CD8-positive, alpha-beta memory T cell (primary cell): ENCODE results near the gene CIB4. TPM values are rescaled to one million over a fixed set of nuclear protein-coding genes. Genes with fewer than 3 reads are reported as not detected.
"Not testable (repeated sequence)": the region's sequence is repeated elsewhere in the genome, so short reads cannot be mapped to it uniquely, and the experiment has no call there.

Experiments used
- CTCF ChIA-PET: fragments of 350-600 bp; sonication (Branson Sonifier 250); formaldehyde crosslinking; loops from one replicate; lab custom pipeline; 2021; ENCODE audit warnings: antibody characterized with exemption; lab: Charles Lee
- POLR2A ChIA-PET: fragments of 350-600 bp; sonication (Branson Sonifier 250); formaldehyde crosslinking; loops from one replicate; lab custom pipeline; 2021; ENCODE audit warnings: antibody characterized with exemption; lab: Charles Lee
- DNase-seq, 5 donors: peaks; one replicate each; pipeline versions ENCODE4 v3.0.0 to v3.0.0-alpha.2; 2020 to 2022; ENCODE audit warnings: mixed read lengths in 1 of 5
- H3K27ac ChIP-seq: one replicate; pipeline ENCODE4 v1.7.0; 2013; ENCODE audit warnings: low read depth, mild to moderate bottlenecking, low read length, moderate library complexity
- H3K27me3 ChIP-seq: 2 replicates; pipeline ENCODE4 v1.7.0; 2013; ENCODE audit warnings: low read length, mild to moderate bottlenecking; ENCODE audit not compliant: insufficient read depth, poor library complexity, severe bottlenecking
- H3K36me3 ChIP-seq: 2 replicates; pipeline ENCODE4 v1.7.0; 2013; ENCODE audit warnings: mild to moderate bottlenecking, low read length, moderate library complexity; ENCODE audit not compliant: insufficient read depth
- H3K4me1 ChIP-seq: 2 replicates; pipeline ENCODE4 v1.7.0; 2013; ENCODE audit warnings: mild to moderate bottlenecking, low read length, moderate library complexity; ENCODE audit not compliant: insufficient read depth
- H3K4me3 ChIP-seq: 2 replicates; pipeline ENCODE4 v1.7.0; 2013; ENCODE audit warnings: mild to moderate bottlenecking, low read length
- H3K9me3 ChIP-seq: 2 replicates; pipeline ENCODE4 v1.7.0; 2013; ENCODE audit warnings: mild to moderate bottlenecking, low read length
- H3K27ac Mint-ChIP-seq, 8 donors: one replicate each; pipeline ENCODE4 v1.8.0; 2020 to 2021; ENCODE audit warnings: mixed read lengths in 8 of 8, mild to moderate bottlenecking in 6 of 8, inconsistent platforms in 3 of 8, moderate library complexity in 3 of 8
- H3K27me3 Mint-ChIP-seq, 2 donors: one replicate each; pipeline ENCODE4 v1.8.0; 2020 to 2021; ENCODE audit warnings: mixed read lengths in 2 of 2, mild to moderate bottlenecking in 1 of 2, moderate library complexity in 1 of 2
- H3K36me3 Mint-ChIP-seq, 3 donors: one replicate each; pipeline ENCODE4 v1.8.0; 2020 to 2021; ENCODE audit warnings: mixed read lengths in 3 of 3, inconsistent platforms in 1 of 3, mild to moderate bottlenecking in 1 of 3
- H3K4me1 Mint-ChIP-seq, 3 donors: one replicate each; pipeline ENCODE4 v1.8.0; 2020 to 2021; ENCODE audit warnings: mixed read lengths in 3 of 3, inconsistent platforms in 1 of 3, mild to moderate bottlenecking in 1 of 3
- H3K4me3 Mint-ChIP-seq, 7 donors: one replicate each; pipeline ENCODE4 v1.8.0; 2020 to 2021; ENCODE audit warnings: mixed read lengths in 7 of 7, mild to moderate bottlenecking in 6 of 7, moderate library complexity in 4 of 7, inconsistent platforms in 2 of 7
- H3K9me3 Mint-ChIP-seq, 5 donors: one replicate each; pipeline ENCODE4 v1.8.0; 2020 to 2022; ENCODE audit warnings: mixed read lengths in 5 of 5, mild to moderate bottlenecking in 3 of 5, moderate library complexity in 2 of 5, inconsistent platforms in 1 of 5
- polyA plus RNA-seq: library from polyadenylated mRNA; unstranded; fragments of 300-500 nt; fragmentation: Illumina TruSeq; gene quantifications from one replicate; pipeline ENCODE4 v1.2.3, GENCODE V29; 2021
- total RNA-seq, 2 experiments: library from RNA; stranded (reverse); gene quantifications; one replicate each; pipeline ENCODE4 v1.2.3, GENCODE V29; 2021

CIB4 gene
- total and polyA plus RNA-seq, 3 experiments from 2014 or later: not detected

DNA sequence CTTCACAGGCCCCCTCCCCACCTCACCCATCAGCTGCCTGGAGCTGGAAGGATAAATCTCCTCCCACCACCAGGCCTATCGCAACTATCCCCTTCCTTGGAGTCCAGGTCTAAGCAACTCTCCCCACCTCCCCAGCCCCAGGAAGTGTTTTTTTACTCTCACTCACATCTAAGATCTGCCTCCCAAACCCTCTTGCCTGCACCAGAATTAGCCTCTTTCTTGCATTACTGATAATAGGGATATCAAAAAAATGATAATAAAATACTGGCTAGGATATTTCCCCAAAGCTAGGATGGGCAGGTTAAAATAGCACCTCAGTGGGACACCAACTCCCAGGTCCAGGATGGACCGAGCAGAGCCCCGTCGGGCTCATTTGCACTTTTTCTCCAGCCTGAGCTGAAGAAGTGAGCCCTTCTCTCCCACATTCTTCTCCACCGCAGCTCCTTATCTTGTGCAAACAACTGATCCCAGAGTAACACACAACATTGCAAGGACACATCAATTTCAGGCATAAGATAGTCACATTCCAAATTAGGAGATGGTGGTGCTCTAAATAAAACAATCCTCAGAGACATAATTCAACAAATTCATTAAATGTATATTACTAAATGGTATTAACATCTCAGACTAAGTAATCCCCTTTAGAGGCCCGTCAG, 17.7 kb upstream of the CIB4 start:
- Mint-ChIP-seq H3K9me3 (peaks cover 13 to 27% (median 24%) of the 10 kb centered on the region in 5 donors), H3K27me3 (peaks cover 9 to 22% of the 10 kb centered on the region in 2 donors), H3K4me1 (no peaks in the 10 kb centered on the region), H3K27ac (no peak overlapping the region), H3K36me3 (peaks cover 0 to 11% (median 0%) of the 10 kb centered on the region in 3 donors), H3K4me3 (no peak overlapping the region)
- Histone ChIP-seq H3K27me3 (no peaks in the 10 kb centered on the region), H3K4me3 (no peak overlapping the region), H3K27ac (no peak overlapping the region), H3K4me1 (no peaks in the 10 kb centered on the region), H3K36me3 (no peaks in the 10 kb centered on the region), H3K9me3 (no peaks in the 10 kb centered on the region)
- no peak for DNase-seq
- POLR2A ChIA-PET: no interaction called here
- CTCF ChIA-PET: interaction anchor here (1.0 kb wide), 1 partner anchor 16 kb away, joined by 3 read pairs; no protein-coding TSS in a partner anchor

DNA sequence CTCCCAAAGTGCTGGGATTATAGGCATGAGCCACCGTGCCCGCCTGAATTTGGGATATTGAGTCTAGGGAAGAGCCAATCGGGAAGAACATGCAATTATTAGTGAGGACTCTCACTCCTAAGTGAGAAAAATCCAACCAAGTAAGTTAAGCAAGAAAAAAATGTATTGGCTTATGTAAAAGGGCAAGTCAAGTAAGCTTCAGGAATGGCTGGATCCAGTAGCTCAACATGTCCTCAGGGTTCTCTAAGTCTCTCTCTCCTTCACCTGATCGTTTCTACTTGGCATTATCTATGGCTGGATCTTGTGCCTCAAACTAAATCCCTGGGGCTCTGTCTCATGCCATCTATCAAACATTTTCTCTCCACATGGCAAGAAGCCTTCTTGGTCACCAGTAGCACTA, 16.1 kb upstream of the CIB4 start:
- peaks cover 13 to 27% (median 24%) of the 10 kb centered on the region in 5 donors for H3K9me3 Mint-ChIP-seq
- peaks cover 0 to 11% (median 0%) of the 10 kb centered on the region in 3 donors for H3K36me3 Mint-ChIP-seq
- no peak overlapping the region for H3K27ac Mint-ChIP-seq
- no peak overlapping the region for H3K27ac ChIP-seq
- H3K27me3 Mint-ChIP-seq: peaks cover 14 to 31% of the 10 kb centered on the region in 2 donors
- no peaks in the 10 kb centered on the region for H3K4me1 ChIP-seq
- no peaks in the 10 kb centered on the region for H3K27me3 ChIP-seq
- ChIA-PET CTCF (no interaction called here), POLR2A (no interaction called here)
- DNase-seq: no peak
- no peaks in the 10 kb centered on the region for H3K36me3 ChIP-seq
- H3K4me3 Mint-ChIP-seq: no peak overlapping the region
- H3K4me3 ChIP-seq: no peak overlapping the region
- H3K9me3 ChIP-seq: no peaks in the 10 kb centered on the region
- H3K4me1 Mint-ChIP-seq: no peaks in the 10 kb centered on the region

DNA sequence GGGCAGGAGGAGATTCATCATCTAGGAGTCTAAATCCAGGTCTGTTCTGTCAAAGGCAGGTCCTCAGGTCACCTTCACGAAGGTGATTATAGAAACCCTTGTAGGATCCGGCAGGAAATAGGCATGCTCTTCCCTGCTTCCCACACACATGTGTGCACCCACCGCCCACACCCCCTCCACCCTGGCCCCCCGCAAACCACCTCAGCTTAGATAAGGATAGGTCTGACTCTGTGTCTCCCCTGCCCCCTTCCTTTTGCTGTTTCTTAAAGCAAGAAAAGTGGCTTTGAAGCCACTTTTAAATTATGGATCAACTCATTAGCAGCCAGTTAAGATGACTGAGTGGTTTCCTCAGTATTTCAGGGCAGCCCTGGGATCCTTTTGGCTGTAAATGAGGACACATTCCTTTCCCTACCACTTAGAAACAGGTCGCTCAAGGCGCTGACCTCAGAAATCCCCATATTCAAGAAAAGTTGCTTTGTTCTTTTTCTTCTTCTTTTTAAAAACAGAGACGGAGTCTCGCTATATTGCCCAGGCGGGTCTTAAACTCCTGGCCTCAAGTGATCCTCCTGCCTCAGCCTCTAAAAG, 14.5 kb upstream of the CIB4 start:
- ChIA-PET CTCF (no interaction called here), POLR2A (no interaction called here)

DNA sequence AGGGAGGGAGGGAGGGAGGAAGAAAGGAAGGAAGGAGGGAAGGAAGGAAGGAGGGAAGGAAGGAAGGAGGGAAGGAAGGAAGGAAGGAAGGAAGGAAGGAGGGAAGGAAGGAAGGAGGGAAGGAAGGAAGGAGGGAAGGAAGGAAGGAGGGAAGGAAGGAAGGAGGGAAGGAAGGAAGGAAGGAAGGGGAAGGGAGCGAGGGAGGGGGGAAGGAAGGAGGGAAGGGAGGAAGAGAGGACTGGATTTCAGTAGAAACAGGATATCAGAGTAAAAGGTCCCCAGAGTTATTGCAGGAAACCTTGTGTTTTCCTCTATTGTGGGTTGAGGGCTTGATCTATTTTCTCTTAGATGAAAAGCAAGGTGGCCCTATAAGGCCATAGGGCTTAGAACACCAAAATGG, 14.0 kb upstream of the CIB4 start:
- peaks cover 25 to 47% of the 10 kb centered on the region in 2 donors for H3K27me3 Mint-ChIP-seq

More for the DNA sequence above, 14.5 kb upstream of the CIB4 start:
- no peaks in the 10 kb centered on the region for H3K4me1 Mint-ChIP-seq
- no peak overlapping the region for H3K27ac ChIP-seq
- H3K4me3 Mint-ChIP-seq: no peak overlapping the region
- no peaks in the 10 kb centered on the region for H3K4me1 ChIP-seq
- H3K27ac Mint-ChIP-seq: no peak overlapping the region
- H3K27me3 ChIP-seq: no peaks in the 10 kb centered on the region
- peaks cover 12 to 20% (median 18%) of the 10 kb centered on the region in 5 donors for H3K9me3 Mint-ChIP-seq
- no peaks in the 10 kb centered on the region for H3K9me3 ChIP-seq
- H3K36me3 ChIP-seq: no peaks in the 10 kb centered on the region
- peaks cover 21 to 41% of the 10 kb centered on the region in 2 donors for H3K27me3 Mint-ChIP-seq
- no peak for DNase-seq
- H3K4me3 ChIP-seq: no peak overlapping the region
- H3K36me3 Mint-ChIP-seq: peaks cover 0 to 11% (median 0%) of the 10 kb centered on the region in 3 donors

GRCh38 chr2:26654061-26654340, 12.8 kb upstream of the CIB4 start:
- no peaks in the 10 kb centered on the region for H3K36me3 ChIP-seq
- H3K27me3 ChIP-seq: no peaks in the 10 kb centered on the region
- H3K27ac ChIP-seq: no peak overlapping the region
- Mint-ChIP-seq H3K36me3 (peaks cover 0 to 5% (median 0%) of the 10 kb centered on the region in 3 donors), H3K4me3 (no peak overlapping the region), H3K27ac (peak overlapping the region in 1 of 8 donors; percentile 22), H3K9me3 (peaks cover under 1 to 6% (median 4%) of the 10 kb centered on the region in 5 donors), H3K4me1 (no peaks in the 10 kb centered on the region), H3K27me3 (peaks cover 25 to 48% of the 10 kb centered on the region in 2 donors)
- no peaks in the 10 kb centered on the region for H3K9me3 ChIP-seq
- no peak overlapping the region for H3K4me3 ChIP-seq
- ChIA-PET CTCF (no interaction called here), POLR2A (no interaction called here)
- DNase-seq: no peak
- no peaks in the 10 kb centered on the region for H3K4me1 ChIP-seq

More for the DNA sequence above, 14.0 kb upstream of the CIB4 start:
- H3K4me1 Mint-ChIP-seq, H3K4me3 Mint-ChIP-seq, CTCF ChIA-PET, POLR2A ChIA-PET, H3K36me3 ChIP-seq, H3K4me3 ChIP-seq, H3K9me3 ChIP-seq, H3K27ac ChIP-seq, DNase-seq, H3K27ac Mint-ChIP-seq, H3K36me3 Mint-ChIP-seq, H3K27me3 ChIP-seq, H3K4me1 ChIP-seq: not testable (repeated sequence)
- H3K9me3 Mint-ChIP-seq: peaks cover 9 to 14% (median 12%) of the 10 kb centered on the region in 5 donors

- peak overlapping the region in 1 of 8 donors; percentile 22 for H3K27ac Mint-ChIP-seq
- peak in 1 of 5 donors; percentile 28 for DNase-seq
- POLR2A ChIA-PET: no interaction called here
These were observed 12.3 kb upstream of the CIB4 start for GRCh38 chr2:26653207-26654060.

GRCh38 chr2:26652361-26653041, 11.3 kb upstream of the CIB4 start:
- H3K9me3 ChIP-seq: no peaks in the 10 kb centered on the region
- ChIA-PET POLR2A (no interaction called here), CTCF (no interaction called here)
- no peaks in the 10 kb centered on the region for H3K4me1 ChIP-seq
- H3K4me3 ChIP-seq: no peak overlapping the region
- Mint-ChIP-seq H3K4me3 (no peak overlapping the region), H3K9me3 (peaks cover 0 to 4% (median 0%) of the 10 kb centered on the region in 5 donors), H3K36me3 (no peaks in the 10 kb centered on the region), H3K27me3 (peaks cover 22 to 37% of the 10 kb centered on the region in 2 donors), H3K4me1 (no peaks in the 10 kb centered on the region), H3K27ac (no peak overlapping the region)
- no peak overlapping the region for H3K27ac ChIP-seq
- DNase-seq: peak in 1 of 5 donors; percentile 26
- H3K36me3 ChIP-seq: no peaks in the 10 kb centered on the region
- H3K27me3 ChIP-seq: no peaks in the 10 kb centered on the region

More at GRCh38 chr2:26653207-26654060, 12.3 kb upstream of the CIB4 start:
- Mint-ChIP-seq H3K4me3 (no peak overlapping the region), H3K4me1 (no peaks in the 10 kb centered on the region), H3K9me3 (peaks cover 0 to 4% (median under 1%) of the 10 kb centered on the region in 5 donors), H3K27me3 (peaks cover 22 to 43% of the 10 kb centered on the region in 2 donors), H3K36me3 (no peaks in the 10 kb centered on the region)
- no peak overlapping the region for H3K27ac ChIP-seq
- CTCF ChIA-PET: no interaction called here
- H3K9me3 ChIP-seq: no peaks in the 10 kb centered on the region
- H3K27me3 ChIP-seq: no peaks in the 10 kb centered on the region
- no peaks in the 10 kb centered on the region for H3K4me1 ChIP-seq
- H3K36me3 ChIP-seq: no peaks in the 10 kb centered on the region
- H3K4me3 ChIP-seq: no peak overlapping the region
